GM18498 (cell line): Measurements from ENCODE around the gene AFF3.
"Not testable (repeated sequence)": the region's sequence is repeated elsewhere in the genome, so short reads cannot be mapped to it uniquely, and the experiment has no call there.

Experiments
- ATAC-seq: cut with Tn5 transposase; IDR thresholded peaks from one replicate; pipeline ENCODE4 v1.9.1; 2021; ENCODE audit warnings: mild to moderate bottlenecking, moderate library complexity; ENCODE audit not compliant: unreplicated experiment

Gene AFF3

GRCh38 chr2:99940963-99941362 lies 201.4 kb downstream of the AFF3 start:
- ATAC-seq: no peak

DNA sequence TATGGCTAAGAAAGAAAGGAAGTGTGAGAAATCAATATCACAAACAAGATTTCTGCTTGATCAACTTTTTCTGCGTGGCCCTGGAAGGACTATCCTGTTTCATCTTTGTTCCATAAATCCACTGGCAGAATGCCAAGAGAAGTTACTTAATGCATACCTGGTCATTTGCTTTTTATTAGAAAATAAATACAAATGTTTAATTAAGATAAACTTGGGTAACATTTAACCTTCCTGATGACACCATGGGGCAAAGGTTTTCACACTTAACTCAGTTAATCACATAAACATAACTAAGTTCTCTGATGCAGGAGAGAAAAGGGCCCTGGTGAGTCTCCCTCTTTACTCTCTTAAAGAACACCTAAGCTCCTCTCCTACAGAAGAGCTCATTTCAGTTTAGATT lies 203.3 kb downstream of the AFF3 start:
- no peak for ATAC-seq

DNA sequence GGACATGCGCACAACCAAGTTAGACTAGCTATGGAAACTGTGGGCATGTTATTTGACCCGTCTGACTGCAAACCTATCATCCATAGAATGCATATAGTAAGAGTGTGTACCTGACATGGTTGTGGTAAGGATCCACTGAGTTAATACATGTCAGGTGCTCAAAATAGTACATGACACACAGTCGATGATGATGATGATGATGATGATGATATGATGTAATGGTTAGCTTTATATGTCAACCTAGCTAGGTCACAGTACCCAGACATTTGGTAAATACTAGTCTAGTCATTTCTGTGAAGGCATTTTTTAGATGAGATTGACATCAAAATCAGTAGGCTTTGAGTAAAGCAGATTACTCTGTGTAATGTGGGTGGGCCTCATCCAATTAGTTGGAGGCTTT lies 204.1 kb downstream of the AFF3 start:
- no peak for ATAC-seq

DNA sequence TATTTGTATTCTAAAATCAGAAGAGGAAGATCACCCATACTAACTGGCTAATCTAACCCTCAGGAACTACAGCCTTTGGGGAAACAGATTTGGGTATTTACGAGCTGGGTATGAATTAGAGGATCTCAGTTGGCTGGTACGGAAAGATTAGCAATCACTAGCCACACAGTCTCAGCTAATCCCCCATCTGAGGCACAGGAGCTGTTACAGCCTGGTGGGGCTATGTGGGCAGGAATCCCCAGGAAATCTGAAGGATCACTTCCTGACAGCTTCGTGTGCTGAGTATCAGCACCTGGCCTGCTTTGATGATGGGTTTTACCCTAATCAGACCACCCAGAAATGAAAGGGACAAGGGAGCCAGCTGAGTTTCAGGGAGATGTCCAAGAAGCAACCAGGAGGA lies 206.3 kb downstream of the AFF3 start:
- no peak for ATAC-seq

GRCh38 chr2:99935662-99936061 lies 206.7 kb downstream of the AFF3 start:
- no peak for ATAC-seq

DNA sequence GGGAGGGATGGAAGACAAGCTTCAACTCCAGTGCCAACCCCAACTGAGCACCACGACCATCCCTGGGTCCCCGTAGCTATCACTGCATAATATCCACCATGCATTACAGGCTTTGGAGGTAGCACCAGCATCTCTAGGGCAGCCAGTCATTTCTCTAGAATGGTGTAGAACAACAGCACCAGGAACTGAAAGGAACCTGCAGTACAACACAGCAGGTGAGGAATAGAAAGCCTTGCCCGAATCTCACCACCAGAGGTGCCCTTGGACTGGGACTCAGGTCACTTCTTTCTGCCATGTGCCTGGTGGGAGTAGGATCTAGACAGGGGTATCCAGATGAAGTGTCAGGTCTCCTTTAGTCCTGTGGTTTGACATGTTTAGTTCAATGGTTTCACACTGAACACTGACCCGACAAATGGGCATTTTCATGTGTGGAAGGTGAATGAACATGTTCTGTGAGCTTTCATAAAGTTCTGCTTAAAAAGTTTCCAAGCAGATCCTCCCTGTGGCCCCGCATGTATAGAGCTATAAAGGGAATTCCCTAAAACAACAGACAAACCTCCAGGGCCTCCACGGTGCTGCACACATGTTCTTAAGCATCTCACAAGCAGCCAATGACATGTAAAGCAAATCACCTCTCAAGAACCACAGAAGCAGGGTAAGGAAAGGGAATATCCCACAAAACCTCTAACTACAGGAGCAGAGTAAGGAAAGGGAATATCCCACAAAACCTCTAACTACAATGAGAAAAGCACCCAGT lies 208.3 kb downstream of the AFF3 start:
- no peak for ATAC-seq

- ATAC-seq: not testable (repeated sequence)
These were observed 208.9 kb downstream of the AFF3 start for GRCh38 chr2:99933491-99933890.

DNA sequence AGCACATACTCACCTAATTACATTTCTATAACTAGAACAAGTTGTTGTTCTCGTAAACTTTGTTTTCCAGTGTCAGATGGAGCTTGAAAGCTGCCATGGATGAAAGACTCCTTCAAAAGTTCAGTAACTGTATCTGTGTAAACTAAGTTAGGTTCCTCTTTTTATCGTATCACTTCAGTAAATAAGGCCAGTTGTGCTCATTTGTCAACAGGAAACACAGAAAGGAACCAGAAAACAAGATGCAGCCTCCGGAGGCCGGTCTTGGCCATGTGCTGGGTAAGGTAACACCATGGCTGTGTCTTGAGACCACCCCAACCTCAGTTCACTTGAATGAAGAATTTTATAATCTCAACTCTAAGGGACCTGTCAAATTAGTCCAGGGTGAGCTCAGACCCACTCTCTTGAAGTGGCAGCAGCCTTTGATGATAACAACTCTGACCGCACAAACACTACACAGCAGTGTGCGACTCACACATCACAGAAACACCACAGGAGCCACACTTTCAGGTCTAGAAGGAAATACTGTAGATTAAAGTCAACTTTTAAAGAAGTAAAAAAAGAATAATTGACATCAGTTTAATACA lies 213.8 kb downstream of the AFF3 start:
- ATAC-seq: no peak

- not testable (repeated sequence) for ATAC-seq
These were observed 214.6 kb downstream of the AFF3 start for GRCh38 chr2:99927690-99928207.

- no peak for ATAC-seq
These were observed 215.4 kb downstream of the AFF3 start for GRCh38 chr2:99926986-99927385.

- no peak for ATAC-seq
These were observed 216.4 kb downstream of the AFF3 start for GRCh38 chr2:99925960-99926359.

DNA sequence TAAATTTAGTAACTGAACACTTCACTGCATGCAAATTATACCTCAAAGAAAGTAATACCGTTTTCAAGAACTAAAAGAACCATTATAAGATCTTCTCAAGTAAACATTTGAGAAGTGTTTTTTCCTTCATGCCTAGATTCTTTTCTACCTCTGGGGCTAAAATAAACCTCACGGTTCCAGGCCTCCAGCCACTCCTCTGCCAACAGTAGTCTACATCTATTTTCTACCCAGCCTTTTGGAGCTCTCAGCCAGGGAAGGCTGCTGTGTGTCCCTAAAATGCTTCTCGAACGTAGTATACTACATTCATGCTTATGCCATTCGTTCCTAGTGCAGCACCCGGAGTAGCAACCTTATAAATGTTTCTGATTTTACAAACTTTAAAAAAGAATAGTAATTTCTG lies 219.7 kb downstream of the AFF3 start:
- ATAC-seq: no peak

GRCh38 chr2:99921903-99922302 lies 220.5 kb downstream of the AFF3 start:
- no peak for ATAC-seq

DNA sequence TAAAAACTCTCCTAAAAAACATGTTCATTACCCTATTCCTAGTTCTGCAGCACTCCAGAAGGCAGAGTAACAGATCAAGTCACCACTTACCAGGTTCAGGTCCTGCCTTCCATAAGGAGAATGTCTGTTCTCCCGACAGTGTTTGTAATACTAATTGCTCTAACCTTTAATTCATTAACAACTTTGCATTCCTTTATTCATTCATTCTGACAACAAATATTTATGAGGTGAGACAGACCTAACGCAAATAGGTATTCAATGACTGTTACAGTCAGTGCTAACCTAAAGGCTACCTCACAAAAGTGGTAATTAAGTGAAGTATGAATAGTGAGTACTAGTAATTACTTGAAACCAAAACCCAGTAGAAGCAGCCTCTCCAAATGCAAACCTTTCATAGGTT lies 224.0 kb downstream of the AFF3 start:
- ATAC-seq: no peak

DNA sequence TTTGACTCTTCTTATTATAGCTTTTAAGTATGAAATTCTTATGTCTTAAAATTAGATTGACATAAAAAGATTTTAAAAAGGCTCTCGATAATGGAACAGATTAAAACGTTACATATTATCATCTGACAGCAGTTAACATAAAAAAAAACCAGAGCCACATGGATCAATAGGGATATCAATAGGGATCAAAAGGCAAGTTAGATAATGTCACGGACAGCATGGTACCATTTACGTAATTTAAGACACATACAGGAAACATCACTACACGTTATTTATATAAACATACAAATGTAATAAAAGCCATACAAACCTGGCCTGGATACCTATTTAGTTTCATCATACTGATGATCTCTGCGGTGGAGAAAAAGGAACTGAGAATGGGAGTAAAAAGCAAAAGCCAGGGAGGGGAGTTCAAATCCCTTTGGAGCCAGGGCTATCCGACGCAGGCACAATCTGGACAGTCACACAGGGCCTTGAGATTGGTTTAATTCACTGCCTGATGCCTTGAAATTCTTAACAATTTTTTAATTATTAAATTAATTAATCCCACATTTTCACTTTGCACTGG lies 227.2 kb downstream of the AFF3 start:
- no peak for ATAC-seq

- ATAC-seq: no peak
These were observed 230.7 kb downstream of the AFF3 start for GRCh38 chr2:99911736-99912135.

DNA sequence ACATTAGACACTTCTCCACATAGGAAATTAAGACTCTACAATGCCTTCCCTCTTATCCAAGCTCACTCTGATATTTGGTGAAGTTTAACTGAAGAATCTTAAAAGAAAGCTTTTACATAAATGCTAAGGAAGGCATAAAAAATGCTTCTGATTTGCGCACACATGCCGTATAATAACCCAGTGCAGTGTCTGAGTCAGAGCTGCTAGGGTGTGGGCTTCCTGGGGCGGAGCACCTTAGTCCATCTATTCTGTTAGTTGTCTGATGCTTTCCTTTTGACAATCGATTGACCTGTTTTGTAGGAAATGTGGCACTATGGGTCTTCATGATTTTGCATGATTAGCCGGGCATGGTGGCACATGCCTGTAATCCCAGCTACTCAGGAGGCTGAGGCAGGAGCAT lies 231.5 kb downstream of the AFF3 start:
- no peak for ATAC-seq

- no peak for ATAC-seq
These were observed 236.8 kb downstream of the AFF3 start for GRCh38 chr2:99905636-99906035.

DNA sequence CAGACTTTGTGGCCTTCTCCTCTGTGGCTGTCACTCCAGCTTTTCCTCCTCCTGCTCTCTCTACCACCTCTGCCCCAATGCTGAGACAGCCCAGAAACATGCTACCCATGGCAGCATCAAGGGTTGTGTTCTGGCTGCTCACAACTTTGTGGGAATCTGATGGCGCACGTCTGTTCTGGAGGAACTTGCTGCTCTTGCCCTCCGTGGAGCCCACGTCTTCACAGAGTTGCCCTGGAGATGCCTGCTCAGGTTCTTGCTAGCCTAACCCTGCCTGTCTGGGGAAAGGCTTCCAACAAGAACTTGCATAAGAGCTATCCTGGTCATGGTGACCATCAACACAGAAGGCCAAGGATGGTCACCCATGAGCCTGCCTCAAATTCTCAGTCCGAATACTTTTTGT lies 237.4 kb downstream of the AFF3 start:
- ATAC-seq: no peak

DNA sequence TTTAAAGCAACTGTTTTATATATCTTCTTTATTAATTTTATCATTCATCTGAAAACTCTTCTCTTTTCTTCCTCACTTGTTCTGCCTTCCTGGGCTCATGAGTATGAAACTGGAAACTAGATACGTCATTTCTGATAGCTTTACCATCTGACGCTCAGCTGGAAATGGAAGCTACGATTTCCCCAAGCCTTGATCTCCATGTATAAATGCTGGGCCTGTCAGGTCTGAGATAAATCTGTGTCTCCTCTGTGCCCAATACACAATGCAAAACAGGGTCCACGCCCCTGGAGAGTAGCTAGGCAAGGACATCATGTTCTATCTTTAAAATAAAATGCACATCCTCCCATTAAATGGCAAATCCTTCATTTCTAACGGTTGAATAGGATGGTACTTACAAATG lies 238.4 kb downstream of the AFF3 start:
- no peak for ATAC-seq

GRCh38 chr2:99900556-99900955 lies 241.8 kb downstream of the AFF3 start:
- ATAC-seq: no peak

DNA sequence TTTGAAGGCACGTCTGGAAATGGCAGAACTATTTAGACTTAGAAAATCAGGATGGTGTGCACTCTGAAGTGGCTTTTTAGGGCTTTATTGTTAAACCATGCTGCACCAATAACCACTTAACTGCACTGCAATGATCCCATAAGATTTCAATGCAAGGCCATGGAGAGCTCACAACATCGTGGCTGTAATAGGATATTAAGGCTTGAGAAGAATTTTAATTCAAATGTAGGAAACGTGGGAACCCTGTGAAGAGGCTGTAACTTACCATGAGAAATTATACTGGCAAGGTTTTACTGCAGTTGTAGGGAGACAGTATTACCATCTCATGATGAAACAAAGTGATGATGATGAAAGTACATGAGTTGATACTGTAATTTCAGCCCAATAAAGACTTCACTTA lies 242.5 kb downstream of the AFF3 start:
- ATAC-seq: no peak
